ENCODE results near the gene GANC.
A peak's percentile ranks its signal among the peaks of the same experiment; 100 is the strongest.

Gene GANC

GRCh38 chr15:42348083-42348482 lies 75.1 kb downstream of the GANC start:
- DNase-seq, result no peak

GRCh38 chr15:42349186-42349585 lies 76.2 kb downstream of the GANC start:
- DNase-seq, result no peak

GRCh38 chr15:42352401-42352800 lies 79.4 kb downstream of the GANC start:
- no peak for DNase-seq

GRCh38 chr15:42353061-42353460 lies 80.1 kb downstream of the GANC start:
- no peak for DNase-seq

- DNase-seq, result no peak
Observed at GRCh38 chr15:42354824-42355223, 81.8 kb downstream of the GANC start.

GRCh38 chr15:42355291-42355690 lies 82.3 kb downstream of the GANC start:
- no peak for DNase-seq

GRCh38 chr15:42356851-42357250 lies 83.8 kb downstream of the GANC start:
- no peak for DNase-seq

GRCh38 chr15:42358141-42358540 lies 85.1 kb downstream of the GANC start:
- no peak for DNase-seq

- DNase-seq, result no peak
Observed at GRCh38 chr15:42359249-42359648, 86.2 kb downstream of the GANC start, which contains the start of gene CAPN3. Gene CAPN3 (plus strand): TSS chr15:42359501. CDS start chr15:42359806, 305 bp downstream.

GRCh38 chr15:42359985-42360384 lies 87.0 kb downstream of the GANC start:
- no peak for DNase-seq

GRCh38 chr15:42360535-42361112 lies 87.6 kb downstream of the GANC start:
- DNase-seq, result no peak

- no peak for DNase-seq
Observed at GRCh38 chr15:42363487-42363886, 90.5 kb downstream of the GANC start.

- DNase-seq, result no peak
Observed at GRCh38 chr15:42363942-42364341, 90.9 kb downstream of the GANC start.

GRCh38 chr15:42364529-42364928 lies 91.5 kb downstream of the GANC start:
- DNase-seq, result no peak

- no peak for DNase-seq
Observed at GRCh38 chr15:42365921-42366550, 93.0 kb downstream of the GANC start.

GRCh38 chr15:42367041-42367440 lies 94.0 kb downstream of the GANC start:
- DNase-seq, result no peak

- no peak for DNase-seq
Observed at GRCh38 chr15:42368096-42368495, 95.1 kb downstream of the GANC start.

- peak; percentile 33 for DNase-seq
Observed at GRCh38 chr15:42371096-42371495, 98.1 kb downstream of the GANC start.

- peak; percentile 38 for DNase-seq
Observed at GRCh38 chr15:42373274-42373673, 100.3 kb downstream of the GANC start.

- DNase-seq, result no peak
Observed at GRCh38 chr15:42373936-42374335, 100.9 kb downstream of the GANC start.

- no peak for DNase-seq
Observed at GRCh38 chr15:42374810-42375209, 101.8 kb downstream of the GANC start.

GRCh38 chr15:42375252-42375651 lies 102.3 kb downstream of the GANC start:
- DNase-seq, result peak; percentile 17

- DNase-seq, result no peak
Observed at GRCh38 chr15:42375941-42376340, 102.9 kb downstream of the GANC start.

- DNase-seq, result peak; percentile 13
Observed at GRCh38 chr15:42378011-42378410, 105.0 kb downstream of the GANC start.

GRCh38 chr15:42384597-42384996 lies 111.6 kb downstream of the GANC start:
- no peak for DNase-seq
